Spleen (tissue), 11 donors: ENCODE results near the gene C20orf204. TPM values are rescaled to one million over a fixed set of nuclear protein-coding genes. Genes with fewer than 3 reads are reported as not detected.
A peak's percentile ranks its signal among the peaks of the same experiment; 100 is the strongest.

Source experiments
- DNase-seq: peaks from one replicate; pipeline ENCODE4 v3.0.0-alpha.2; 2020
- H3K27ac ChIP-seq, 8 donors: fragments of 200-600 bp; sonication (generic) in 7 of 8; 1 replicate in 4 of 8; 2 replicates in 4 of 8; pipeline versions ENCODE4 v1.5.0 to v1.8.0; 2016 to 2021; ENCODE audit warnings: inconsistent platforms in 4 of 8, mild to moderate bottlenecking in 4 of 8, moderate library complexity in 1 of 8
- H3K27me3 ChIP-seq, 7 donors: fragments of 200-600 bp; sonication (generic) in 6 of 7; replicated peaks in 1 of 7; 1 replicate in 4 of 7; 2 replicates in 3 of 7; pipeline versions ENCODE4 v1.5.0 to v1.8.0; 2016 to 2021; ENCODE audit warnings: inconsistent platforms in 3 of 7, mild to moderate bottlenecking in 1 of 7
- H3K36me3 ChIP-seq, 6 donors: fragments of 200-600 bp; sonication (generic) in 5 of 6; 1 replicate in 4 of 6; 2 replicates in 2 of 6; pipeline versions ENCODE4 v1.5.0 to v1.8.0; 2016 to 2021; ENCODE audit warnings: inconsistent platforms in 2 of 6
- H3K4me1 ChIP-seq, 6 donors: fragments of 200-600 bp; sonication (generic) in 5 of 6; 1 replicate in 3 of 6; 2 replicates in 3 of 6; pipeline versions ENCODE4 v1.5.0 to v1.8.0; 2016 to 2021; ENCODE audit warnings: inconsistent platforms in 3 of 6
- H3K4me3 ChIP-seq, 8 donors: fragments of 200-600 bp; sonication (generic) in 7 of 8; 1 replicate in 4 of 8; 2 replicates in 4 of 8; pipeline versions ENCODE4 v1.5.0 to v1.8.0; 2016 to 2021; ENCODE audit warnings: inconsistent platforms in 4 of 8, mild to moderate bottlenecking in 4 of 8, moderate library complexity in 2 of 8
- H3K9me3 ChIP-seq, 8 donors: fragments of 200-600 bp; sonication (generic) in 7 of 8; 1 replicate in 4 of 8; 2 replicates in 4 of 8; pipeline versions ENCODE4 v1.5.0 to v1.8.0; 2016 to 2021; ENCODE audit warnings: inconsistent platforms in 4 of 8
- POLR2A ChIP-seq, 3 donors: fragments of 450-650 bp; IDR thresholded peaks; one replicate each; pipeline ENCODE4 v1.5.1; 2017; ENCODE audit warnings: antibody characterized with exemption in 3 of 3, mild to moderate bottlenecking in 1 of 3
- POLR2AphosphoS5 ChIP-seq, 3 donors: sonication (generic); formaldehyde crosslinking; IDR thresholded peaks; one replicate each; pipeline ENCODE4 v1.5.1; 2017; ENCODE audit warnings: antibody characterized with exemption in 3 of 3
- WGBS, 5 donors: extraction: QIAGEN DNeasy Blood & Tissue Kit in 3 of 5; methylation state at CpG; one replicate each; pipeline versions ENCODE4 v1.1.5 to v1.1.7; 2013 to 2018; 5-methylcytosine and 5-hydroxymethylcytosine counted together
- intact Hi-C: fragments of 100-400 bp; cut with DNase I; formaldehyde crosslinking; loops from one replicate; pipeline ENCODE4 v1.15.0; 2023; ENCODE audit warnings: low total_unique reads
- polyA plus RNA-seq, 3 donors: library from polyadenylated mRNA; stranded (reverse); fragments of 200-250 nt; gene quantifications; one replicate each; pipeline ENCODE4 v1.2.1, GENCODE V29; 2013
- total RNA-seq, 7 donors: library from RNA; depleted of rRNA in 3 of 7; stranded (reverse); fragments of >200 nt in 3 of 7; fragmentation: NEBNext Ultra II Directional in 4 of 7; extraction: Animal tissue kit (Norgen Biotek cat#: 25700) in 4 of 7; gene quantifications; one replicate each; pipeline versions ENCODE4 v1.1.0 to v1.2.1, GENCODE V29; 2016 to 2021
- TF ChIP-seq, protein P1 (sequence below), 11 experiments: fragments of 200-600 bp in 7 of 11; fragments of 450-650 bp in 4 of 11; sonication (generic) in 4 of 11; IDR thresholded peaks in 8 of 11; conservative IDR thresholded peaks in 3 of 11; 1 replicate in 7 of 11; 2 replicates in 4 of 11; pipeline versions ENCODE4 v1.4.0 to v1.8.0; 2016 to 2021; ENCODE audit warnings: antibody characterized with exemption in 11 of 11, inconsistent platforms in 4 of 11, mild to moderate bottlenecking in 1 of 11
- donor health status: healthy with polysubstance abuse.
- donor health status: DM: no; HTN: no; CAD: no; lungs with moderate emphysema.
- donor health status: DM: no; HTN: no; CAD: no.
- donor health status: Bipolar disorder and iron deficiency.
- donor health status: healthy.
- donor health status: DM: no; HTN: no; CAD: no.
- donor health status: DM: yes; HTN: yes; CAD: no.

Gene C20orf204
- total and polyA plus RNA-seq, 10 donors: 0.85 to 3.9 (median 1.9) TPM

- Histone ChIP-seq H3K4me1 (peaks cover 5 to 97% (median 65%) of the 10 kb centered on the region in 6 donors), H3K9me3 (no peaks in the 10 kb centered on the region), H3K27ac (peak overlapping the region; percentile 56 to 91 (median 85)), H3K27me3 (peaks cover 0 to 94% (median 30%) of the 10 kb centered on the region in 7 donors), H3K4me3 (peak overlapping the region in 7 of 8 donors; percentile 0 to 73 (median 44)), H3K36me3 (peaks cover 0 to 15% (median 0%) of the 10 kb centered on the region in 6 donors)
- 7 to 28% (median 16%) methylated on average over 13 to 16 of the region's 16 CpGs for WGBS, 5 donors
- intact Hi-C loops: no loop called here
- no peak for TF ChIP-seq POLR2A (IDR thresholded peaks at IDR 0.05)
- TF ChIP-seq POLR2AphosphoS5 (IDR thresholded peaks at IDR 0.05): no peak
- TF ChIP-seq, protein P1, sequence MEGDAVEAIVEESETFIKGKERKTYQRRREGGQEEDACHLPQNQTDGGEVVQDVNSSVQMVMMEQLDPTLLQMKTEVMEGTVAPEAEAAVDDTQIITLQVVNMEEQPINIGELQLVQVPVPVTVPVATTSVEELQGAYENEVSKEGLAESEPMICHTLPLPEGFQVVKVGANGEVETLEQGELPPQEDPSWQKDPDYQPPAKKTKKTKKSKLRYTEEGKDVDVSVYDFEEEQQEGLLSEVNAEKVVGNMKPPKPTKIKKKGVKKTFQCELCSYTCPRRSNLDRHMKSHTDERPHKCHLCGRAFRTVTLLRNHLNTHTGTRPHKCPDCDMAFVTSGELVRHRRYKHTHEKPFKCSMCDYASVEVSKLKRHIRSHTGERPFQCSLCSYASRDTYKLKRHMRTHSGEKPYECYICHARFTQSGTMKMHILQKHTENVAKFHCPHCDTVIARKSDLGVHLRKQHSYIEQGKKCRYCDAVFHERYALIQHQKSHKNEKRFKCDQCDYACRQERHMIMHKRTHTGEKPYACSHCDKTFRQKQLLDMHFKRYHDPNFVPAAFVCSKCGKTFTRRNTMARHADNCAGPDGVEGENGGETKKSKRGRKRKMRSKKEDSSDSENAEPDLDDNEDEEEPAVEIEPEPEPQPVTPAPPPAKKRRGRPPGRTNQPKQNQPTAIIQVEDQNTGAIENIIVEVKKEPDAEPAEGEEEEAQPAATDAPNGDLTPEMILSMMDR (IDR thresholded peaks at IDR 0.05 in 8 of 11, conservative IDR thresholded peaks at IDR 0.05 in 3 of 11): no peak
- no peak for DNase-seq
Observed at GRCh38 chr20:64049878-64050260, 13.9 kb downstream of the C20orf204 start.

GRCh38 chr20:64050261-64051032, 14.5 kb downstream of the C20orf204 start:
- H3K4me1 ChIP-seq: peaks cover 10 to 97% (median 67%) of the 10 kb centered on the region in 6 donors
- H3K36me3 ChIP-seq: peaks cover 0 to 15% (median 0%) of the 10 kb centered on the region in 6 donors
- intact Hi-C loops: no loop called here
- H3K27me3 ChIP-seq: peaks cover 0 to 95% (median 30%) of the 10 kb centered on the region in 7 donors
- peak overlapping the region in 7 of 8 donors; percentile 0 to 73 (median 44) for H3K4me3 ChIP-seq
- DNase-seq: no peak
- H3K27ac ChIP-seq: peak overlapping the region; percentile 56 to 91 (median 85)
- TF ChIP-seq POLR2AphosphoS5 (IDR thresholded peaks at IDR 0.05) (peak in 2 of 3 donors; percentile 8 to 37), POLR2A (IDR thresholded peaks at IDR 0.05) (no peak)
- TF ChIP-seq, protein P1 (IDR thresholded peaks at IDR 0.05 in 8 of 11, conservative IDR thresholded peaks at IDR 0.05 in 3 of 11): peak in 1 of 11 experiments; percentile 19
- no peaks in the 10 kb centered on the region for H3K9me3 ChIP-seq
- WGBS, 5 donors: 42 to 67% (median 54%) methylated on average over 14 to 23 of the region's 23 CpGs

GRCh38 chr20:64051033-64051452, 15.1 kb downstream of the C20orf204 start:
- Histone ChIP-seq H3K27ac (peak overlapping the region; percentile 56 to 91 (median 85)), H3K27me3 (peaks cover 0 to 96% (median 30%) of the 10 kb centered on the region in 7 donors), H3K4me1 (peaks cover 11 to 97% (median 70%) of the 10 kb centered on the region in 6 donors), H3K36me3 (peaks cover 0 to 15% (median 0%) of the 10 kb centered on the region in 6 donors), H3K9me3 (no peaks in the 10 kb centered on the region), H3K4me3 (peak overlapping the region in 1 of 8 donors; percentile 73)
- no peak for DNase-seq
- intact Hi-C loops: no loop called here
- TF ChIP-seq POLR2A (IDR thresholded peaks at IDR 0.05): no peak
- no peak for TF ChIP-seq POLR2AphosphoS5 (IDR thresholded peaks at IDR 0.05)
- TF ChIP-seq, protein P1 (IDR thresholded peaks at IDR 0.05 in 8 of 11, conservative IDR thresholded peaks at IDR 0.05 in 3 of 11): no peak
- 61 to 73% (median 71%) methylated on average over 9 to 11 of the region's 11 CpGs for WGBS, 5 donors
